ENCODE measurements around the gene ZNF282.

DNA sequence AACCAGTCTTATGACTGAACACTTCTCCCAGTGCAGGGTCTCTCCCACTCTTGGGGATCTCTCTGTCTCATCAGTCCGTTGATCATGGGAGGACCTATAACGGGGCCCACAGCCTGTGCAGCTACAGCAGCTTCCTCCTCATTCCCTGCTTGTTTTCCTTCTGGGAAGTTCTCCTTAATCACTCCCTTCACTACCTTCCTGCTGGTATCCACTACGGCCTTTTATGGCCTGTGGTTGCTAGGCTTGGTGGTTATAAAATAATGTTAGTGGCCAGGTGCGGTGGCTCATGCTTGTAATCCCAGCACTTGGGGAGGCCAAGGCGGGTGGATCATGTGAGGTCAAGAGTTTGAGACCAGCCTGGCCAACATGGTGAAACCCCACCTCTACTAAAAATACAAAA lies 3.5 kb upstream of the ZNF282 start:
- TF ChIP-seq, protein P1, sequence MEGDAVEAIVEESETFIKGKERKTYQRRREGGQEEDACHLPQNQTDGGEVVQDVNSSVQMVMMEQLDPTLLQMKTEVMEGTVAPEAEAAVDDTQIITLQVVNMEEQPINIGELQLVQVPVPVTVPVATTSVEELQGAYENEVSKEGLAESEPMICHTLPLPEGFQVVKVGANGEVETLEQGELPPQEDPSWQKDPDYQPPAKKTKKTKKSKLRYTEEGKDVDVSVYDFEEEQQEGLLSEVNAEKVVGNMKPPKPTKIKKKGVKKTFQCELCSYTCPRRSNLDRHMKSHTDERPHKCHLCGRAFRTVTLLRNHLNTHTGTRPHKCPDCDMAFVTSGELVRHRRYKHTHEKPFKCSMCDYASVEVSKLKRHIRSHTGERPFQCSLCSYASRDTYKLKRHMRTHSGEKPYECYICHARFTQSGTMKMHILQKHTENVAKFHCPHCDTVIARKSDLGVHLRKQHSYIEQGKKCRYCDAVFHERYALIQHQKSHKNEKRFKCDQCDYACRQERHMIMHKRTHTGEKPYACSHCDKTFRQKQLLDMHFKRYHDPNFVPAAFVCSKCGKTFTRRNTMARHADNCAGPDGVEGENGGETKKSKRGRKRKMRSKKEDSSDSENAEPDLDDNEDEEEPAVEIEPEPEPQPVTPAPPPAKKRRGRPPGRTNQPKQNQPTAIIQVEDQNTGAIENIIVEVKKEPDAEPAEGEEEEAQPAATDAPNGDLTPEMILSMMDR (IDR thresholded peaks at IDR 0.05; ENCODE audit: poor library complexity, severe bottlenecking): no peak
- TF ChIP-seq POLR2AphosphoS5 (IDR thresholded peaks at IDR 0.05) (no peak), EP300 (conservative IDR thresholded peaks at IDR 0.05; ENCODE audit: poor library complexity, severe bottlenecking) (no peak), EZH2 (IDR thresholded peaks at IDR 0.05; ENCODE audit: borderline replicate concordance, insufficient read depth, low read length, poor library complexity, severe bottlenecking) (no peak), TAF1 (IDR thresholded peaks at IDR 0.05; ENCODE audit: low read depth) (no peak), SMC3 (conservative IDR thresholded peaks at IDR 0.05; ENCODE audit: poor library complexity) (no peak)
